ENCODE results near the gene GNB1L. TPM values are rescaled to one million over a fixed set of nuclear protein-coding genes. Genes with fewer than 3 reads are reported as not detected.

The GNB1L gene
- total and polyA plus RNA-seq, 9 of the 15 experiments (the other 6 are each of a cell fraction or from before 2014, with no cell fraction given): 0.56 to 50.5 (median 10.2) TPM

DNA sequence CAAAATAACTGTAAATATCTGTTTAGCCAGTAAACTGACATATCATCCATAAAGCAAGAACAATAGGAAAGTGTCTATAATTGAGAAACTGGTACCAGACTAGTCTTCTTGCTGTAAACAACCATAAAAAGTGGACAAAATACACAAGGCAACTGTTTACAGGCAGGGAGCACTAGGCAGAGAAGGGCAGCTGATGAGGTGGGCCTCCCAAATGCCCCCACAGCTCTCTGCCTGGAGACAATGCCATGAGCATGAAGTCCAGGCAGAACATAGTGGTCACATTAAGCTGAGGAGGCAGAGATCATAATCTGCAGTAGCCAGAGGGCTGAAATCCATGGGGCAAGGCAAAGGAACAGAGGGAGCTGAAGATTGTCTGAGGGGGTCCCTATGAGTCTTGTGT lies 63.4 kb downstream of the GNB1L start (continued):
- TF ChIP-seq, protein P1, sequence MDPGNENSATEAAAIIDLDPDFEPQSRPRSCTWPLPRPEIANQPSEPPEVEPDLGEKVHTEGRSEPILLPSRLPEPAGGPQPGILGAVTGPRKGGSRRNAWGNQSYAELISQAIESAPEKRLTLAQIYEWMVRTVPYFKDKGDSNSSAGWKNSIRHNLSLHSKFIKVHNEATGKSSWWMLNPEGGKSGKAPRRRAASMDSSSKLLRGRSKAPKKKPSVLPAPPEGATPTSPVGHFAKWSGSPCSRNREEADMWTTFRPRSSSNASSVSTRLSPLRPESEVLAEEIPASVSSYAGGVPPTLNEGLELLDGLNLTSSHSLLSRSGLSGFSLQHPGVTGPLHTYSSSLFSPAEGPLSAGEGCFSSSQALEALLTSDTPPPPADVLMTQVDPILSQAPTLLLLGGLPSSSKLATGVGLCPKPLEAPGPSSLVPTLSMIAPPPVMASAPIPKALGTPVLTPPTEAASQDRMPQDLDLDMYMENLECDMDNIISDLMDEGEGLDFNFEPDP (CRISPR knock-in tag; IDR thresholded peaks at IDR 0.05): no peak
- TF ChIP-seq ZNF609 (CRISPR knock-in tag; IDR thresholded peaks at IDR 0.05; ENCODE audit: borderline replicate concordance) (peak; percentile 65; the same call in 1 of the 2 replicates), SETDB1 (IDR thresholded peaks at IDR 0.05; ENCODE audit: low read length) (no peak)

GRCh38 chr22:19789828-19790227 lies 64.8 kb downstream of the GNB1L start:
- no peaks in the 10 kb centered on the region for H3K79me2 ChIP-seq (ENCODE audit: control insufficient read depth, insufficient read depth, low read length)
- in situ Hi-C loops (cut with MboI): no loop called here
- CTCF ChIA-PET (ENCODE audit: low intra/inter-chr PET ratio): no interaction called here

More at GRCh38 chr22:19789828-19790227, 64.8 kb downstream of the GNB1L start:
- ATAC-seq (no peak), FAIRE-seq (no peak), DNase-seq (ENCODE audit: extremely low read depth in 1 of 4, low spot score in 3 of 4) (no peak)
- POLR2A ChIA-PET: interaction anchor here (0.9 to 16.8 kb wide), 6 partner anchors 11 to 48 kb away, joined by 3 to 205 read pairs (median 6); no protein-coding TSS in a partner anchor
- 82% methylated on average over 6 of the region's 6 CpGs for WGBS (ENCODE audit: insufficient coverage, low coverage, missing lambda C conversion rate)
- Histone ChIP-seq H2AFZ (ENCODE audit: low read depth, low read length) (no peak overlapping the region), H4K20me1 (replicated peaks; ENCODE audit: control insufficient read depth, insufficient read depth, low read length) (0 out of 2 replicates have a peak, but pooled peaks cover 4% of the 10 kb centered on the region), H3K9me3 (replicated peaks; ENCODE audit: control insufficient read depth, insufficient read depth, low read depth, low read length) (peaks cover 2% of the 10 kb centered on the region), H3K9me1 (ENCODE audit: control insufficient read depth, insufficient read depth, low read length) (no peaks in the 10 kb centered on the region), H3K4me2 (ENCODE audit: insufficient read depth, low read length) (no peak overlapping the region), H3K27me3 (ENCODE audit: control insufficient read depth in 2 of 2, insufficient read depth in 2 of 2, low read length in 2 of 2) (no peaks in the 10 kb centered on the region), H3K4me1 (replicated peaks in 1 of 2; ENCODE audit: control insufficient read depth in 2 of 2, insufficient read depth in 2 of 2, low read length in 2 of 2) (peaks cover 0 to 36% of the 10 kb centered on the region in 2 experiments; a peak in 1 of 5 replicates), H3K36me3 (ENCODE audit: control insufficient read depth, insufficient read depth, low read length) (peaks cover 3% of the 10 kb centered on the region; the same call in 1 of the 3 replicates), H3K27ac (ENCODE audit: extremely low read depth, low read depth, low read length) (no peak overlapping the region), H3K4me3 (no peak overlapping the region), H3K9ac (ENCODE audit: insufficient read depth in 1 of 2, low read depth in 2 of 2, low read length in 2 of 2) (no peak overlapping the region)
- intact Hi-C loops (cut with micrococcal nuclease): no loop called here
- no TSS peak for BruUV-seq (replicated peaks)
- TF ChIP-seq TRIM28 (IDR thresholded peaks at IDR 0.05) (0 out of 2 replicates have a peak, but pooled peaks have one; percentile 33), ZFP1 (CRISPR knock-in tag; IDR thresholded peaks at IDR 0.05) (peak; percentile 92)
- TF ChIP-seq, protein P2, sequence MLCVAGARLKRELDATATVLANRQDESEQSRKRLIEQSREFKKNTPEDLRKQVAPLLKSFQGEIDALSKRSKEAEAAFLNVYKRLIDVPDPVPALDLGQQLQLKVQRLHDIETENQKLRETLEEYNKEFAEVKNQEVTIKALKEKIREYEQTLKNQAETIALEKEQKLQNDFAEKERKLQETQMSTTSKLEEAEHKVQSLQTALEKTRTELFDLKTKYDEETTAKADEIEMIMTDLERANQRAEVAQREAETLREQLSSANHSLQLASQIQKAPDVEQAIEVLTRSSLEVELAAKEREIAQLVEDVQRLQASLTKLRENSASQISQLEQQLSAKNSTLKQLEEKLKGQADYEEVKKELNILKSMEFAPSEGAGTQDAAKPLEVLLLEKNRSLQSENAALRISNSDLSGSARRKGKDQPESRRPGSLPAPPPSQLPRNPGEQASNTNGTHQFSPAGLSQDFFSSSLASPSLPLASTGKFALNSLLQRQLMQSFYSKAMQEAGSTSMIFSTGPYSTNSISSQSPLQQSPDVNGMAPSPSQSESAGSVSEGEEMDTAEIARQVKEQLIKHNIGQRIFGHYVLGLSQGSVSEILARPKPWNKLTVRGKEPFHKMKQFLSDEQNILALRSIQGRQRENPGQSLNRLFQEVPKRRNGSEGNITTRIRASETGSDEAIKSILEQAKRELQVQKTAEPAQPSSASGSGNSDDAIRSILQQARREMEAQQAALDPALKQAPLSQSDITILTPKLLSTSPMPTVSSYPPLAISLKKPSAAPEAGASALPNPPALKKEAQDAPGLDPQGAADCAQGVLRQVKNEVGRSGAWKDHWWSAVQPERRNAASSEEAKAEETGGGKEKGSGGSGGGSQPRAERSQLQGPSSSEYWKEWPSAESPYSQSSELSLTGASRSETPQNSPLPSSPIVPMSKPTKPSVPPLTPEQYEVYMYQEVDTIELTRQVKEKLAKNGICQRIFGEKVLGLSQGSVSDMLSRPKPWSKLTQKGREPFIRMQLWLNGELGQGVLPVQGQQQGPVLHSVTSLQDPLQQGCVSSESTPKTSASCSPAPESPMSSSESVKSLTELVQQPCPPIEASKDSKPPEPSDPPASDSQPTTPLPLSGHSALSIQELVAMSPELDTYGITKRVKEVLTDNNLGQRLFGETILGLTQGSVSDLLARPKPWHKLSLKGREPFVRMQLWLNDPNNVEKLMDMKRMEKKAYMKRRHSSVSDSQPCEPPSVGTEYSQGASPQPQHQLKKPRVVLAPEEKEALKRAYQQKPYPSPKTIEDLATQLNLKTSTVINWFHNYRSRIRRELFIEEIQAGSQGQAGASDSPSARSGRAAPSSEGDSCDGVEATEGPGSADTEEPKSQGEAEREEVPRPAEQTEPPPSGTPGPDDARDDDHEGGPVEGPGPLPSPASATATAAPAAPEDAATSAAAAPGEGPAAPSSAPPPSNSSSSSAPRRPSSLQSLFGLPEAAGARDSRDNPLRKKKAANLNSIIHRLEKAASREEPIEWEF (CRISPR knock-in tag; IDR thresholded peaks at IDR 0.05): no peak
